Liver (tissue), 3 donors: Measurements from ENCODE around the gene ANAPC13.

ENCODE experiments used
- CTCF ChIP-seq: fragments of 150-350 bp; IDR thresholded peaks from 2 replicates; pipeline ENCODE4 v1.5.1; 2017; ENCODE audit warnings: improper control_type of control experiment, low read depth, low read length; ENCODE audit not compliant: missing input control
- JUND ChIP-seq, 2 donors: IDR thresholded peaks; 2 replicates each; pipeline ENCODE4 v1.6.1; 2016; ENCODE audit warnings: antibody characterized with exemption in 2 of 2
- MAX ChIP-seq: IDR thresholded peaks from 2 replicates; pipeline ENCODE4 v1.6.1; 2016; ENCODE audit warnings: antibody characterized with exemption
- RAD21 ChIP-seq, 2 donors: IDR thresholded peaks; 2 replicates each; pipeline ENCODE4 v1.6.1; 2016; ENCODE audit warnings: antibody characterized with exemption in 2 of 2, mild to moderate bottlenecking in 2 of 2
- SP1 ChIP-seq: IDR thresholded peaks from 2 replicates; pipeline ENCODE4 v1.6.1; 2018; ENCODE audit warnings: antibody characterized with exemption, mild to moderate bottlenecking
- TAF1 ChIP-seq: conservative IDR thresholded peaks from 2 replicates; pipeline ENCODE4 v1.6.1; 2016; ENCODE audit warnings: antibody characterized with exemption, mild to moderate bottlenecking
- TF ChIP-seq, protein P1 (sequence below): IDR thresholded peaks from 2 replicates; pipeline ENCODE4 v1.6.1; 2016; ENCODE audit warnings: antibody characterized with exemption
- TF ChIP-seq, protein P2 (sequence below): IDR thresholded peaks from 2 replicates; pipeline ENCODE4 v1.6.1; 2016; ENCODE audit warnings: antibody characterized with exemption, mild to moderate bottlenecking
- donor health status: healthy.
- donor health status: healthy.

- TF ChIP-seq CTCF (no peak), SP1 (no peak), RAD21 (IDR thresholded peaks at IDR 0.05) (no peak), TAF1 (no peak), MAX (no peak), JUND (IDR thresholded peaks at IDR 0.05) (no peak)
- TF ChIP-seq, protein P1, sequence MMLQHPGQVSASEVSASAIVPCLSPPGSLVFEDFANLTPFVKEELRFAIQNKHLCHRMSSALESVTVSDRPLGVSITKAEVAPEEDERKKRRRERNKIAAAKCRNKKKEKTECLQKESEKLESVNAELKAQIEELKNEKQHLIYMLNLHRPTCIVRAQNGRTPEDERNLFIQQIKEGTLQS = no peak
- TF ChIP-seq, protein P2, sequence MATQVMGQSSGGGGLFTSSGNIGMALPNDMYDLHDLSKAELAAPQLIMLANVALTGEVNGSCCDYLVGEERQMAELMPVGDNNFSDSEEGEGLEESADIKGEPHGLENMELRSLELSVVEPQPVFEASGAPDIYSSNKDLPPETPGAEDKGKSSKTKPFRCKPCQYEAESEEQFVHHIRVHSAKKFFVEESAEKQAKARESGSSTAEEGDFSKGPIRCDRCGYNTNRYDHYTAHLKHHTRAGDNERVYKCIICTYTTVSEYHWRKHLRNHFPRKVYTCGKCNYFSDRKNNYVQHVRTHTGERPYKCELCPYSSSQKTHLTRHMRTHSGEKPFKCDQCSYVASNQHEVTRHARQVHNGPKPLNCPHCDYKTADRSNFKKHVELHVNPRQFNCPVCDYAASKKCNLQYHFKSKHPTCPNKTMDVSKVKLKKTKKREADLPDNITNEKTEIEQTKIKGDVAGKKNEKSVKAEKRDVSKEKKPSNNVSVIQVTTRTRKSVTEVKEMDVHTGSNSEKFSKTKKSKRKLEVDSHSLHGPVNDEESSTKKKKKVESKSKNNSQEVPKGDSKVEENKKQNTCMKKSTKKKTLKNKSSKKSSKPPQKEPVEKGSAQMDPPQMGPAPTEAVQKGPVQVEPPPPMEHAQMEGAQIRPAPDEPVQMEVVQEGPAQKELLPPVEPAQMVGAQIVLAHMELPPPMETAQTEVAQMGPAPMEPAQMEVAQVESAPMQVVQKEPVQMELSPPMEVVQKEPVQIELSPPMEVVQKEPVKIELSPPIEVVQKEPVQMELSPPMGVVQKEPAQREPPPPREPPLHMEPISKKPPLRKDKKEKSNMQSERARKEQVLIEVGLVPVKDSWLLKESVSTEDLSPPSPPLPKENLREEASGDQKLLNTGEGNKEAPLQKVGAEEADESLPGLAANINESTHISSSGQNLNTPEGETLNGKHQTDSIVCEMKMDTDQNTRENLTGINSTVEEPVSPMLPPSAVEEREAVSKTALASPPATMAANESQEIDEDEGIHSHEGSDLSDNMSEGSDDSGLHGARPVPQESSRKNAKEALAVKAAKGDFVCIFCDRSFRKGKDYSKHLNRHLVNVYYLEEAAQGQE = peak; percentile 46
Observed at GRCh38 chr3:134486577-134487041, 824 bp upstream of the ANAPC13 start.
